AG10803 (cell line): ENCODE results near the gene KCNG2.

Experiments
- DNase-seq: peaks from one replicate; pipeline ENCODE4 v3.0.0; 2010; ENCODE audit warnings: low read depth
- H3K4me3 ChIP-seq: 2 replicates; pipeline ENCODE4 v1.5.1; 2011; ENCODE audit warnings: mild to moderate bottlenecking, low read length, control low read depth
- CTCF ChIP-seq: conservative IDR thresholded peaks from 2 replicates; pipeline ENCODE4 v1.5.1; 2011; ENCODE audit warnings: mild to moderate bottlenecking, low read length, control low read depth, inconsistent platforms

Gene KCNG2

GRCh38 chr18:79868168-79868784 lies 70.5 kb downstream of the KCNG2 start:
- no peak for DNase-seq
- no peak for TF ChIP-seq CTCF
- H3K4me3 ChIP-seq, result no peak overlapping the region

GRCh38 chr18:79868811-79869541 lies 71.2 kb downstream of the KCNG2 start:
- H3K4me3 ChIP-seq, result no peak overlapping the region
- no peak for DNase-seq

GRCh38 chr18:79869591-79870300 lies 72.0 kb downstream of the KCNG2 start:
- no peak for TF ChIP-seq CTCF

More at GRCh38 chr18:79868811-79869541, 71.2 kb downstream of the KCNG2 start:
- no peak for TF ChIP-seq CTCF

GRCh38 chr18:79870301-79871025 lies 72.7 kb downstream of the KCNG2 start:
- no peak for DNase-seq
- no peak for TF ChIP-seq CTCF
- no peak overlapping the region for H3K4me3 ChIP-seq

More at GRCh38 chr18:79869591-79870300, 72.0 kb downstream of the KCNG2 start:
- H3K4me3 ChIP-seq, result no peak overlapping the region
- DNase-seq, result no peak

GRCh38 chr18:79871026-79871390 lies 73.3 kb downstream of the KCNG2 start:
- no peak for TF ChIP-seq CTCF
- no peak for DNase-seq
- H3K4me3 ChIP-seq, result no peak overlapping the region

GRCh38 chr18:79871481-79872091 lies 73.8 kb downstream of the KCNG2 start:
- H3K4me3 ChIP-seq, result no peak overlapping the region
- TF ChIP-seq CTCF, result no peak

More at GRCh38 chr18:79871481-79872091, 73.8 kb downstream of the KCNG2 start:
- DNase-seq, result no peak
